HG03354 (cell line): ENCODE measurements around the gene USP17L21.
"Not testable (repeated sequence)": the region's sequence is repeated elsewhere in the genome, so short reads cannot be mapped to it uniquely, and the experiment has no call there.

Experiments
- ATAC-seq: cut with Tn5 transposase; IDR thresholded peaks from one replicate; pipeline ENCODE4 v1.9.1; 2021; ENCODE audit warnings: mild to moderate bottlenecking; ENCODE audit not compliant: unreplicated experiment, poor library complexity, severe bottlenecking

Gene USP17L21

GRCh38 chr4:9262572-9262971 lies at the start of gene USP17L21:
Gene USP17L21, plus strand, starts transcription at chr4:9262872. Its CDS starts 0 bp downstream, at chr4:9262872.
- ATAC-seq: not testable (repeated sequence)

DNA sequence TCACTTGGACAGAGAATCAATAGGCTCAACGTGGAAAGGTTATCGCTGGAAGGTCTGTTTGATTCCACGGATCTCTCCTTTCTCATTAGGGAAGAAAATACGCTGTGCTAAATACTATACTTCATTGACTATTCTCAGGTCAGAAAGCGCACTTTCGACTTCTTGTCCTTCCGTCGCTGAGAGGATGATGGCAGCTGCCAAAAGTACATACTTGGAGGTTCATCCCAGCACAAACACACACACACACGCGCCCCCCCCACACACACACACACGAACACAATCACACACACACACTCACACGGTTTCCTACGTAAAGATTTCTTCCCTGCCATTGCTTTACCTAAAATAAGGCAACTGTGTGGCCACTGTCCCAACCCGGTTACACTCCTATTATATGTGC lies 48.0 kb upstream of the USP17L21 start:
- ATAC-seq: not testable (repeated sequence)

DNA sequence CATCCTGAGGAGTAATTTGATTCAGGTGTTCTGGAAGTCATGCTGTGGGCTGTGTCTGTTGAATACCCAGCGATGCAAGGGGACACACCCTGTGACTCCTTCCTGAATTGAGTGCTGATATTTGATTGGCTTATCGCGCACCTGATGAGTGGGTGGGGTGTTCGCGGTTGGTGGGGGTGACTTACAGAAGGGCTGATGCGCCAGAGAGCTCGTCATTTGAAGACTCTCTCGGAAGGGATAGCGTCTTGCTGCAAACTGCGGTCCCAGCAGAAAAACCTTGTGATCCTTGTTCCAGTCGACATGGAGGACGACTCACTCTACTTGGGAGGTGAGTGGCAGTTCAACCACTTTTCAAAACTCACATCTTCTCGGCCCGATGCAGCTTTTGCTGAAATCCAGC lies 47.6 kb upstream of the USP17L21 start, which contains the start of gene USP17L11:
TSS of gene USP17L11 (plus strand) at position 301 of the 400 bp plus-strand sequence. CDS start at position 301, 0 bp downstream.
- not testable (repeated sequence) for ATAC-seq

GRCh38 chr4:9219852-9220251 lies 42.8 kb upstream of the USP17L21 start, which contains the start of gene USP17L12:
Gene USP17L12, plus strand, starts transcription at chr4:9220152. Its CDS starts 0 bp downstream, at chr4:9220152.
- ATAC-seq: not testable (repeated sequence)

DNA sequence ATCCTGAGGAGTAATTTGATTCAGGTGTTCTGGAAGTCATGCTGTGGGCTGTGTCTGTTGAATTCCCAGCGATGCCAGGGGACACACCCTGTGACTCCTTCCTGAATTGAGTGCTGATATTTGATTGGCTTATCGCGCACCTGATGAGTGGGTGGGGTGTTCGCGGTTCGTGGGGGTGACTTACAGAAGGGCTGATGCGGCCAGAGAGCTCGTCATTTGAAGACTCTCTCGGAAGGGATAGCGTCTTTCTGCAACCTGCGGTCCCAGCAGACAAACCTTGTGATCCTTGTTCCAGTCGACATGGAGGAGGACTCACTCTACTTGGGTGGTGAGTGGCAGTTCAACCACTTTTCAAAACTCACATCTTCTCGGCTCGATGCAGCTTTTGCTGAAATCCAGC lies 38.1 kb upstream of the USP17L21 start, which contains the start of gene USP17L13:
TSS of gene USP17L13 (plus strand) at position 301 of the 400 bp plus-strand sequence. CDS start at position 301, 0 bp downstream.
- ATAC-seq: not testable (repeated sequence)

DNA sequence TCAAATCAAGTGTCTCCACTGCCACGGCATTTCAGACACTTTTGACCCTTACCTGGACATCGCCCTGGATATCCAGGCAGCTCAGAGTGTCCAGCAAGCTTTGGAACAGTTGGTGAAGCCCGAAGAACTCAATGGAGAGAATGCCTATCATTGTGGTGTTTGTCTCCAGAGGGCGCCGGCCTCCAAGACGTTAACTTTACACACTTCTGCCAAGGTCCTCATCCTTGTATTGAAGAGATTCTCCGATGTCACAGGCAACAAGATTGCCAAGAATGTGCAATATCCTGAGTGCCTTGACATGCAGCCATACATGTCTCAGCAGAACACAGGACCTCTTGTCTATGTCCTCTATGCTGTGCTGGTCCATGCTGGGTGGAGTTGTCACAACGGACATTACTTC lies 32.4 kb upstream of the USP17L21 start:
- ATAC-seq: not testable (repeated sequence)

DNA sequence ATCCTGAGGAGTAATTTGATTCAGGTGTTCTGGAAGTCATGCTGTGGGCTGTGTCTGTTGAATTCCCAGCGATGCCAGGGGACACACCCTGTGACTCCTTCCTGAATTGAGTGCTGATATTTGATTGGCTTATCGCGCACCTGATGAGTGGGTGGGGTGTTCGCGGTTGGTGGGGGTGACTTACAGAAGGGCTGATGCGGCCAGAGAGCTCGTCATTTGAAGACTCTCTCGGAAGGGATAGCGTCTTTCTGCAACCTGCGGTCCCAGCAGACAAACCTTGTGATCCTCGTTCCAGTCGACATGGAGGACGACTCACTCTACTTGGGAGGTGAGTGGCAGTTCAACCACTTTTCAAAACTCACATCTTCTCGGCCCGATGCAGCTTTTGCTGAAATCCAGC lies 28.6 kb upstream of the USP17L21 start, which contains the start of gene USP17L15:
TSS of gene USP17L15 (plus strand) at position 301 of the 400 bp plus-strand sequence. CDS start at position 301, 0 bp downstream.
- not testable (repeated sequence) for ATAC-seq

- not testable (repeated sequence) for ATAC-seq
Measured at GRCh38 chr4:9238461-9238860, 24.2 kb upstream of the USP17L21 start.

- ATAC-seq: not testable (repeated sequence)
Measured at GRCh38 chr4:9243579-9243978, 19.1 kb upstream of the USP17L21 start, which contains the start of gene USP17L17. Gene USP17L17, plus strand, starts transcription at chr4:9243879. Its CDS starts 0 bp downstream, at chr4:9243879.

- ATAC-seq: not testable (repeated sequence)
Measured at GRCh38 chr4:9247953-9248680, 14.6 kb upstream of the USP17L21 start, which contains the start of gene USP17L18. Gene USP17L18, plus strand, starts transcription at chr4:9248630. Its CDS starts 0 bp downstream, at chr4:9248630.

GRCh38 chr4:9253078-9253477 lies 9.6 kb upstream of the USP17L21 start, which contains the start of gene USP17L19:
Gene USP17L19, plus strand, starts transcription at chr4:9253378. Its CDS starts 0 bp downstream, at chr4:9253378.
- ATAC-seq: not testable (repeated sequence)

GRCh38 chr4:9257824-9258223 lies 4.8 kb upstream of the USP17L21 start, which contains the start of gene USP17L20:
Gene USP17L20, plus strand, starts transcription at chr4:9258124. Its CDS starts 0 bp downstream, at chr4:9258124.
- ATAC-seq: not testable (repeated sequence)

DNA sequence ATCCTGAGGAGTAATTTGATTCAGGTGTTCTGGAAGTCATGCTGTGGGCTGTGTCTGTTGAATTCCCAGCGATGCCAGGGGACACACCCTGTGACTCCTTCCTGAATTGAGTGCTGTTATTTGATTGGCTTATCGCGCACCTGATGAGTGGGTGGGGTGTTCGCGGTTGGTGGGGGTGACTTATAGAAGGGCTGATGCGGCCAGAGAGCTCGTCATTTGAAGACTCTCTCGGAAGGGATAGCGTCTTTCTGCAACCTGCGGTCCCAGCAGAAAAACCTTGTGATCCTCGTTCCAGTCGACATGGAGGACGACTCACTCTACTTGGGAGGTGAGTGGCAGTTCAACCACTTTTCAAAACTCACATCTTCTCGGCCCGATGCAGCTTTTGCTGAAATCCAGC lies 4.6 kb downstream of the USP17L21 start, which contains the start of gene USP17L22:
TSS of gene USP17L22 (plus strand) at position 301 of the 400 bp plus-strand sequence. CDS start at position 301, 0 bp downstream.
- ATAC-seq: not testable (repeated sequence)

DNA sequence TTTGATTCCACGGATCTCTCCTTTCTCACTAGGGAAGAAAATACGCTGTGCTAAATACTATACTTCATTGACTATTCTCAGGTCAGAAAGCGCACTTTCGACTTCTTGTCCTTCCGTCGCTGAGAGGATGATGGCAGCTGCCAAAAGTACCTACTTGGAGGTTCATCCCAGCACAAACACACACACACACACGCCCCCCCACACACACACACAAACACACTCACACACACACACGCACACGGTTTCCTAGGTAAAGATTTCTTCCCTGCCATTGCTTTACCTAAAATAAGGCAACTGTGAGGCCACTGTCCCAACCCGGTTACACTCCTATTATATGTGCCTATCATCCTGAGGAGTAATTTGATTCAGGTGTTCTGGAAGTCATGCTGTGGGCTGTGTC lies 9.0 kb downstream of the USP17L21 start:
- not testable (repeated sequence) for ATAC-seq
